IMR-90 (cell line): Measurements from ENCODE around the gene SORCS1. TPM values are rescaled to one million over a fixed set of nuclear protein-coding genes. Genes with fewer than 3 reads are reported as not detected.

Experiments used
- ATAC-seq: fragments of 200-7000 bp; cut with Tn5 transposase; 2 replicates; pipeline ENCODE4 v1.9.1; 2020; ENCODE audit warnings: low read depth, mild to moderate bottlenecking, moderate library complexity
- BruUV-seq: library from RNA; stranded (reverse); fragments of 400-500 nt; replicated peaks from 2 replicates; lab custom pipeline; 2021; lab: Mats Ljungman, UMichigan
- CTCF ChIA-PET: fragments of 300-600 bp; formaldehyde crosslinking; extraction: SDS; loops from one replicate; lab custom pipeline; 2021; ENCODE audit warnings: antibody characterized with exemption; lab: Yijun Ruan, JAX
- POLR2A ChIA-PET: fragments of 300-600 bp; sonication (Branson Sonifier 250); formaldehyde crosslinking; loops from one replicate; lab custom pipeline; 2022; ENCODE audit warnings: antibody characterized with exemption; ENCODE audit not compliant: unreplicated experiment; lab: Charles Lee
- DNase-seq: peaks from one replicate; pipeline ENCODE4 v3.0.0; 2013
- H2AFZ ChIP-seq: replicated peaks from 2 replicates; pipeline ENCODE3; 2013; ENCODE audit warnings: low read length, mild to moderate bottlenecking; ENCODE audit not compliant: poor library complexity
- H2AK5ac ChIP-seq: 2 replicates; pipeline ENCODE4 v1.6.1; 2013; ENCODE audit warnings: low read depth, low read length, inconsistent platforms
- H2AK9ac ChIP-seq: replicated peaks from 2 replicates; pipeline ENCODE3; 2013; ENCODE audit warnings: mild to moderate bottlenecking, low read depth, low read length, moderate library complexity; ENCODE audit not compliant: poor library complexity
- H2BK120ac ChIP-seq: 2 replicates; pipeline ENCODE4 v1.6.1; 2013; ENCODE audit warnings: low read depth, low read length, inconsistent platforms
- H2BK15ac ChIP-seq: 3 replicates; pipeline ENCODE4 v1.6.1; 2013; ENCODE audit warnings: low read depth, low read length, inconsistent platforms
- H2BK20ac ChIP-seq: 2 replicates; pipeline ENCODE4 v1.6.1; 2013; ENCODE audit warnings: low read depth, mild to moderate bottlenecking, inconsistent platforms, low read length, moderate library complexity
- H2BK5ac ChIP-seq: 2 replicates; pipeline ENCODE4 v1.6.1; 2013; ENCODE audit warnings: mild to moderate bottlenecking, low read depth, low read length, inconsistent platforms; ENCODE audit not compliant: poor library complexity, severe bottlenecking
- H3K14ac ChIP-seq: replicated peaks from 2 replicates; pipeline ENCODE4 v1.6.1; 2013; ENCODE audit warnings: low read depth, low read length, inconsistent platforms
- H3K18ac ChIP-seq: 2 replicates; pipeline ENCODE4 v1.6.1; 2013; ENCODE audit warnings: low read depth, low read length, control low read depth
- H3K23ac ChIP-seq: 2 replicates; pipeline ENCODE4 v1.6.1; 2013; ENCODE audit warnings: low read depth, low read length, inconsistent platforms
- H3K27ac ChIP-seq: 2 replicates; pipeline ENCODE4 v1.5.1; 2013; ENCODE audit warnings: mild to moderate bottlenecking, control low read depth, low read length; ENCODE audit not compliant: insufficient read depth
- H3K27me3 ChIP-seq: 2 replicates; pipeline ENCODE4 v1.6.1; 2013; ENCODE audit warnings: low read length; ENCODE audit not compliant: control insufficient read depth, insufficient read depth
- H3K36me3 ChIP-seq: 2 replicates; pipeline ENCODE4 v1.6.1; 2013; ENCODE audit warnings: low read length, mixed read lengths; ENCODE audit not compliant: control insufficient read depth, insufficient read depth
- H3K4ac ChIP-seq: 2 replicates; pipeline ENCODE4 v1.6.1; 2013; ENCODE audit warnings: low read depth, low read length, inconsistent platforms
- H3K4me1 ChIP-seq: 2 replicates; pipeline ENCODE4 v1.6.1; 2013; ENCODE audit warnings: low read length, mixed read lengths; ENCODE audit not compliant: control insufficient read depth, insufficient read depth
- H3K4me2 ChIP-seq: 2 replicates; pipeline ENCODE4 v1.6.1; 2013; ENCODE audit warnings: low read depth, mild to moderate bottlenecking, control low read depth, low read length, moderate library complexity
- H3K4me3 ChIP-seq: 2 replicates; pipeline ENCODE4 v1.5.1; 2013; ENCODE audit warnings: low read depth, mild to moderate bottlenecking, control low read depth, low read length, moderate library complexity; ENCODE audit not compliant: insufficient read depth
- H3K56ac ChIP-seq: 2 replicates; pipeline ENCODE4 v1.6.1; 2013; ENCODE audit warnings: low read length, inconsistent platforms; ENCODE audit not compliant: insufficient read depth; ENCODE audit errors: extremely low read depth
- H3K79me1 ChIP-seq, 2 experiments: 2 replicates each; pipeline ENCODE4 v1.6.1; 2013; ENCODE audit warnings: low read length in 2 of 2, inconsistent platforms in 1 of 2, low read depth in 1 of 2
- H3K9ac ChIP-seq: 2 replicates; pipeline ENCODE4 v1.6.1; 2013; ENCODE audit warnings: low read depth, low read length, control low read depth
- H3K9me1 ChIP-seq: 2 replicates; pipeline ENCODE4 v1.6.1; 2013; ENCODE audit warnings: low read length, inconsistent platforms; ENCODE audit not compliant: insufficient read depth
- H3K9me3 ChIP-seq: 2 replicates; pipeline ENCODE4 v1.6.1; 2013; ENCODE audit warnings: low read length; ENCODE audit not compliant: control insufficient read depth, insufficient read depth
- H4K20me1 ChIP-seq: 2 replicates; pipeline ENCODE4 v1.6.1; 2013; ENCODE audit warnings: low read length, inconsistent platforms; ENCODE audit not compliant: insufficient read depth
- H4K5ac ChIP-seq: 2 replicates; pipeline ENCODE4 v1.6.1; 2013; ENCODE audit warnings: mild to moderate bottlenecking, low read depth, low read length, control low read depth
- H4K8ac ChIP-seq, 2 experiments: 2 replicates each; pipeline ENCODE4 v1.6.1; 2013; ENCODE audit warnings: low read depth in 2 of 2, low read length in 2 of 2, control low read depth in 1 of 2, inconsistent platforms in 1 of 2
- H4K91ac ChIP-seq: 2 replicates; pipeline ENCODE4 v1.6.1; 2013; ENCODE audit warnings: low read depth, low read length, inconsistent platforms; ENCODE audit not compliant: insufficient read depth
- BHLHE40 ChIP-seq: fragments of 150-350 bp; IDR thresholded peaks from 2 replicates; pipeline ENCODE4 v1.6.1; 2016; ENCODE audit warnings: mild to moderate bottlenecking, low read depth, low read length
- CEBPB ChIP-seq: IDR thresholded peaks from 2 replicates; pipeline ENCODE4 v1.6.1; 2012; ENCODE audit warnings: low read depth, low read length, improper control_type of control experiment
- CHD1 ChIP-seq: IDR thresholded peaks from 2 replicates; pipeline ENCODE4 v1.6.1; 2012; ENCODE audit warnings: low read depth, low read length, improper control_type of control experiment
- FOS ChIP-seq: fragments of 150-350 bp; IDR thresholded peaks from 2 replicates; pipeline ENCODE4 v1.6.1; 2016; ENCODE audit warnings: low read depth, low read length
- MAFK ChIP-seq: IDR thresholded peaks from 2 replicates; pipeline ENCODE4 v1.6.1; 2012; ENCODE audit warnings: low read depth, low read length, improper control_type of control experiment
- MAZ ChIP-seq: IDR thresholded peaks from 2 replicates; pipeline ENCODE4 v1.6.1; 2012; ENCODE audit warnings: low read depth, mild to moderate bottlenecking, low read length, improper control_type of control experiment, moderate library complexity, borderline replicate concordance
- MXI1 ChIP-seq: IDR thresholded peaks from 2 replicates; pipeline ENCODE4 v1.6.1; 2012; ENCODE audit warnings: low read depth, mild to moderate bottlenecking, low read length, moderate library complexity, borderline replicate concordance
- NFE2L2 ChIP-seq: fragments of 150-350 bp; IDR thresholded peaks from 2 replicates; pipeline ENCODE4 v1.6.1; 2016; ENCODE audit warnings: low read depth, mild to moderate bottlenecking, low read length
- POLR2A ChIP-seq: IDR thresholded peaks from 2 replicates; pipeline ENCODE4 v1.6.1; 2012; ENCODE audit warnings: mild to moderate bottlenecking, low read depth, low read length
- RAD21 ChIP-seq: IDR thresholded peaks from 2 replicates; pipeline ENCODE4 v1.6.1; 2012; ENCODE audit warnings: low read length, improper control_type of control experiment
- RCOR1 ChIP-seq: IDR thresholded peaks from 2 replicates; pipeline ENCODE4 v1.6.1; 2012; ENCODE audit warnings: mild to moderate bottlenecking, low read length, improper control_type of control experiment; ENCODE audit not compliant: insufficient replicate concordance
- RFX5 ChIP-seq: IDR thresholded peaks from 2 replicates; pipeline ENCODE4 v1.8.0; 2012; ENCODE audit warnings: low read depth, mild to moderate bottlenecking, low read length, moderate library complexity
- SMC3 ChIP-seq: fragments of 150-350 bp; IDR thresholded peaks from 2 replicates; pipeline ENCODE4 v1.6.1; 2016; ENCODE audit warnings: low read depth, mild to moderate bottlenecking, antibody characterized with exemption, low read length, moderate library complexity
- WGBS, 2 experiments: methylation state at CpG; one replicate each; pipeline versions ENCODE4 v1.1.5 to v1.1.7; 2013; ENCODE audit warnings: missing lambda C conversion rate in 2 of 2; ENCODE audit not compliant: insufficient read length in 1 of 2; ENCODE audit errors: extremely low coverage in 2 of 2; 5-methylcytosine and 5-hydroxymethylcytosine counted together
- dilution Hi-C: fragments of 300-500 bp; cut with HindIII; formaldehyde crosslinking; loops from one replicate; pipeline ENCODE4 v1.14.3; 2018; ENCODE audit warnings: low sequenced_read_pairs; ENCODE audit not compliant: unreplicated experiment
- in situ Hi-C: fragments of 300-500 bp; cut with MboI; formaldehyde crosslinking; loops from 3 replicates; pipeline ENCODE4 v1.14.3; 2019; ENCODE audit warnings: low sequenced_read_pairs, inconsistent platforms, mixed read lengths
- intact Hi-C: fragments of 100-400 bp; cut with micrococcal nuclease; formaldehyde crosslinking; loops from 2 replicates; pipeline ENCODE4 v1.10.0; 2022
- polyA plus RNA-seq, 3 experiments: library from polyadenylated mRNA; depleted of rRNA; stranded (reverse); fragments of >200 nt; gene quantifications; 2 replicates each; pipeline ENCODE4 v1.2.3, GENCODE V29; 2012; ENCODE audit warnings: low replicate concordance in 1 of 3
- total RNA-seq: library from RNA; depleted of rRNA; stranded (reverse); fragments of >200 nt; gene quantifications from 2 replicates; pipeline ENCODE4 v1.2.3, GENCODE V29; 2012
- TF ChIP-seq, protein P1 (sequence below): fragments of 150-350 bp; IDR thresholded peaks from 2 replicates; pipeline ENCODE4 v1.6.1; 2017; ENCODE audit warnings: mild to moderate bottlenecking, antibody characterized with exemption, low read length, low read depth
- TF ChIP-seq, protein P2 (sequence below): conservative IDR thresholded peaks from 2 replicates; pipeline ENCODE4 v1.5.1; 2012; ENCODE audit warnings: mild to moderate bottlenecking, low read depth, low read length, improper control_type of control experiment
- TF ChIP-seq, protein P3 (sequence below): fragments of 150-350 bp; IDR thresholded peaks from 2 replicates; pipeline ENCODE4 v1.6.1; 2016; ENCODE audit warnings: low read depth, mild to moderate bottlenecking, low read length, moderate library complexity, borderline replicate concordance

SORCS1 gene
- total and polyA plus RNA-seq, 2 of the 4 experiments (the other 2 are of a cell fraction): under 0.01 TPM; not detected in 1

DNA sequence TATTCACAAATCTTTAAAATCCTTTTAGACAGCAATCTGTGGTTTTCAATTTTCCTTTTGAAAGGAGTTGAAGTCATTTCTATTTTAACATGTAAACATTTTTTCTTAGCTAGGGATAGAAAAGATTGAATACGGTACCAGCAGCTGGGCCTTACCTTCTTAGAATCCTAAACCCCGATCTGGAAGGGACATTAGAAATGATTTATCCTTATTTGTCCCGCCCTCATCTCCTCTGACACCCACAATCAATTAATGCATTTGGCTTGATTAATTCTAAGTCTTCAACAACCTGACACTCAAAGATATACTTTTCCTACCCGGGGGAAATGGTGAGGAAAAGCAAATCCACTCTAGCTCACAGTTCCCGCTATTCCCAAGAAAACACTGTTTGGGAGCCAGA, 100.4 kb downstream of the SORCS1 start:
- DNase-seq: no peak
- no peak overlapping the region for H2BK120ac ChIP-seq
- in situ Hi-C loops (no loop called here), dilution Hi-C loops (no loop called here), intact Hi-C loops (no loop called here)
- no peak overlapping the region for H3K27ac ChIP-seq
- no peak overlapping the region for H4K8ac ChIP-seq
- no peak overlapping the region for H2BK15ac ChIP-seq
- H2AK9ac ChIP-seq: no peak overlapping the region
- H4K91ac ChIP-seq: no peak overlapping the region
- H2AK5ac ChIP-seq: no peak overlapping the region
- H3K36me3 ChIP-seq: no peaks in the 10 kb centered on the region
- no peak overlapping the region for H3K4ac ChIP-seq
- ATAC-seq: no peak
- no peaks in the 10 kb centered on the region for H4K20me1 ChIP-seq
- H3K4me3 ChIP-seq: no peak overlapping the region
- H3K27me3 ChIP-seq: no peaks in the 10 kb centered on the region
- CTCF ChIA-PET: no interaction called here
- H3K9me1 ChIP-seq: no peaks in the 10 kb centered on the region
- TF ChIP-seq, protein P1, sequence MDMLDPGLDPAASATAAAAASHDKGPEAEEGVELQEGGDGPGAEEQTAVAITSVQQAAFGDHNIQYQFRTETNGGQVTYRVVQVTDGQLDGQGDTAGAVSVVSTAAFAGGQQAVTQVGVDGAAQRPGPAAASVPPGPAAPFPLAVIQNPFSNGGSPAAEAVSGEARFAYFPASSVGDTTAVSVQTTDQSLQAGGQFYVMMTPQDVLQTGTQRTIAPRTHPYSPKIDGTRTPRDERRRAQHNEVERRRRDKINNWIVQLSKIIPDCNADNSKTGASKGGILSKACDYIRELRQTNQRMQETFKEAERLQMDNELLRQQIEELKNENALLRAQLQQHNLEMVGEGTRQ: no peak
- TF ChIP-seq NFE2L2: no peak
- no peak for TF ChIP-seq CEBPB
- no peak for TF ChIP-seq RAD21
- TF ChIP-seq, protein P2, sequence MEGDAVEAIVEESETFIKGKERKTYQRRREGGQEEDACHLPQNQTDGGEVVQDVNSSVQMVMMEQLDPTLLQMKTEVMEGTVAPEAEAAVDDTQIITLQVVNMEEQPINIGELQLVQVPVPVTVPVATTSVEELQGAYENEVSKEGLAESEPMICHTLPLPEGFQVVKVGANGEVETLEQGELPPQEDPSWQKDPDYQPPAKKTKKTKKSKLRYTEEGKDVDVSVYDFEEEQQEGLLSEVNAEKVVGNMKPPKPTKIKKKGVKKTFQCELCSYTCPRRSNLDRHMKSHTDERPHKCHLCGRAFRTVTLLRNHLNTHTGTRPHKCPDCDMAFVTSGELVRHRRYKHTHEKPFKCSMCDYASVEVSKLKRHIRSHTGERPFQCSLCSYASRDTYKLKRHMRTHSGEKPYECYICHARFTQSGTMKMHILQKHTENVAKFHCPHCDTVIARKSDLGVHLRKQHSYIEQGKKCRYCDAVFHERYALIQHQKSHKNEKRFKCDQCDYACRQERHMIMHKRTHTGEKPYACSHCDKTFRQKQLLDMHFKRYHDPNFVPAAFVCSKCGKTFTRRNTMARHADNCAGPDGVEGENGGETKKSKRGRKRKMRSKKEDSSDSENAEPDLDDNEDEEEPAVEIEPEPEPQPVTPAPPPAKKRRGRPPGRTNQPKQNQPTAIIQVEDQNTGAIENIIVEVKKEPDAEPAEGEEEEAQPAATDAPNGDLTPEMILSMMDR: no peak
- TF ChIP-seq BHLHE40: no peak
- TF ChIP-seq, protein P3, sequence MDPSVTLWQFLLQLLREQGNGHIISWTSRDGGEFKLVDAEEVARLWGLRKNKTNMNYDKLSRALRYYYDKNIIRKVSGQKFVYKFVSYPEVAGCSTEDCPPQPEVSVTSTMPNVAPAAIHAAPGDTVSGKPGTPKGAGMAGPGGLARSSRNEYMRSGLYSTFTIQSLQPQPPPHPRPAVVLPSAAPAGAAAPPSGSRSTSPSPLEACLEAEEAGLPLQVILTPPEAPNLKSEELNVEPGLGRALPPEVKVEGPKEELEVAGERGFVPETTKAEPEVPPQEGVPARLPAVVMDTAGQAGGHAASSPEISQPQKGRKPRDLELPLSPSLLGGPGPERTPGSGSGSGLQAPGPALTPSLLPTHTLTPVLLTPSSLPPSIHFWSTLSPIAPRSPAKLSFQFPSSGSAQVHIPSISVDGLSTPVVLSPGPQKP: no peak
- TF ChIP-seq POLR2A: no peak
- TF ChIP-seq FOS: no peak
- no peak for TF ChIP-seq MAZ
- TF ChIP-seq RCOR1: no peak
- TF ChIP-seq MAFK: no peak
- TF ChIP-seq SMC3: no peak
- no peak for TF ChIP-seq RFX5
- no peak for TF ChIP-seq CHD1
- TF ChIP-seq MXI1: no peak
- H3K56ac ChIP-seq: no peak overlapping the region
- WGBS, 2 experiments: no CpG with 5 or more reads among the region's 5 CpGs
- BruUV-seq: no TSS peak
- H3K18ac ChIP-seq: no peak overlapping the region
- H2AFZ ChIP-seq: no peak overlapping the region
- H3K4me2 ChIP-seq: no peak overlapping the region
- no peak overlapping the region for H3K23ac ChIP-seq
- no peaks in the 10 kb centered on the region; the same call in 1 of the 2 replicates for H3K9me3 ChIP-seq
- H3K14ac ChIP-seq: no peak overlapping the region
- no peak overlapping the region for H2BK20ac ChIP-seq
- H2BK5ac ChIP-seq: no peak overlapping the region
- no peaks in the 10 kb centered on the region for H3K4me1 ChIP-seq
- POLR2A ChIA-PET: no interaction called here
- no peaks in the 10 kb centered on the region for H3K79me1 ChIP-seq
- H4K5ac ChIP-seq: no peak overlapping the region
- no peak overlapping the region for H3K9ac ChIP-seq
